ENCODE measurements around the gene DNAJC11.

DNA sequence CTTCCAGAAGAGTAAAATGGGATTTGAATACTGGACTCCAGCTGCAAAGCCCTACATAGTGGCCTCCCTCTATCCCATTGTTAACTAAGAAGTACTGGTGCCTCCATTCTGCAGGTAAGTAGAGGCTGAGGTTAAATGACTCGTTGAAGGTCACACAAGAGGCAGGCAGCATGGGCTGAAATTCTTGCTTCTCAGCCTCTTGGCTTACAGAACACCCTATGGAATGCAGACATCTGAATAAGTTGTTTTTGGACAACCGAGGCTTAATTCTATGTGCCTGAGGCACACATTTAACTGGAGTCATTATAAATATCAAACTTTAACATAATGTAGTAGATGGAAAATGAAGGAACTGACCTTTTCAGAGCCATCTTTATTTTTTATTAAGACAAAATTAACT is 5.7 kb downstream of the DNAJC11 start:
- TF ChIP-seq, protein P1, sequence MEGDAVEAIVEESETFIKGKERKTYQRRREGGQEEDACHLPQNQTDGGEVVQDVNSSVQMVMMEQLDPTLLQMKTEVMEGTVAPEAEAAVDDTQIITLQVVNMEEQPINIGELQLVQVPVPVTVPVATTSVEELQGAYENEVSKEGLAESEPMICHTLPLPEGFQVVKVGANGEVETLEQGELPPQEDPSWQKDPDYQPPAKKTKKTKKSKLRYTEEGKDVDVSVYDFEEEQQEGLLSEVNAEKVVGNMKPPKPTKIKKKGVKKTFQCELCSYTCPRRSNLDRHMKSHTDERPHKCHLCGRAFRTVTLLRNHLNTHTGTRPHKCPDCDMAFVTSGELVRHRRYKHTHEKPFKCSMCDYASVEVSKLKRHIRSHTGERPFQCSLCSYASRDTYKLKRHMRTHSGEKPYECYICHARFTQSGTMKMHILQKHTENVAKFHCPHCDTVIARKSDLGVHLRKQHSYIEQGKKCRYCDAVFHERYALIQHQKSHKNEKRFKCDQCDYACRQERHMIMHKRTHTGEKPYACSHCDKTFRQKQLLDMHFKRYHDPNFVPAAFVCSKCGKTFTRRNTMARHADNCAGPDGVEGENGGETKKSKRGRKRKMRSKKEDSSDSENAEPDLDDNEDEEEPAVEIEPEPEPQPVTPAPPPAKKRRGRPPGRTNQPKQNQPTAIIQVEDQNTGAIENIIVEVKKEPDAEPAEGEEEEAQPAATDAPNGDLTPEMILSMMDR (IDR thresholded peaks at IDR 0.05; ENCODE audit: low read depth, low read length): no peak
- no peak for TF ChIP-seq EZH2phosphoT487 (IDR thresholded peaks at IDR 0.05; ENCODE audit: low read depth)
